GM19099 (cell line): Measurements from ENCODE around the gene PARD6A.

Source experiments
- POLR2A ChIP-seq: IDR thresholded peaks from 3 replicates; pipeline ENCODE4 v1.6.1; 2011; ENCODE audit warnings: low read depth; ENCODE audit not compliant: insufficient read length; ENCODE audit errors: extremely low read depth

PARD6A gene

GRCh38 chr16:67672739-67673662 lies 12.2 kb downstream of the PARD6A start:
- no peak for TF ChIP-seq POLR2A

- TF ChIP-seq POLR2A = no peak
Measured at GRCh38 chr16:67673712-67674580, 13.2 kb downstream of the PARD6A start.

- no peak for TF ChIP-seq POLR2A
Measured at GRCh38 chr16:67674851-67675578, 14.3 kb downstream of the PARD6A start.

GRCh38 chr16:67675579-67675935 lies 14.8 kb downstream of the PARD6A start:
- TF ChIP-seq POLR2A = no peak

- TF ChIP-seq POLR2A = no peak
Measured at GRCh38 chr16:67675999-67676398, 15.2 kb downstream of the PARD6A start.

GRCh38 chr16:67676516-67676915 lies 15.8 kb downstream of the PARD6A start:
- TF ChIP-seq POLR2A = no peak

GRCh38 chr16:67676939-67677338 lies 16.2 kb downstream of the PARD6A start:
- TF ChIP-seq POLR2A = no peak

GRCh38 chr16:67677712-67678111 lies 17.0 kb downstream of the PARD6A start:
- TF ChIP-seq POLR2A = no peak

GRCh38 chr16:67678354-67679023 lies 17.7 kb downstream of the PARD6A start:
- no peak for TF ChIP-seq POLR2A

GRCh38 chr16:67679935-67680897 lies 19.5 kb downstream of the PARD6A start:
- TF ChIP-seq POLR2A = no peak

- no peak for TF ChIP-seq POLR2A
Measured at GRCh38 chr16:67683767-67684166, 23.0 kb downstream of the PARD6A start.

- TF ChIP-seq POLR2A = no peak
Measured at GRCh38 chr16:67685388-67686112, 24.8 kb downstream of the PARD6A start.

GRCh38 chr16:67694611-67695010 lies 33.9 kb downstream of the PARD6A start:
- no peak for TF ChIP-seq POLR2A
